Spleen (tissue), 13 donors: ENCODE data around the gene ACTRT1. TPM values are rescaled to one million over a fixed set of nuclear protein-coding genes. Genes with fewer than 3 reads are reported as not detected.

Experiments
- DNase-seq: peaks from one replicate; pipeline ENCODE4 v3.0.0-alpha.2; 2020
- H3K27ac ChIP-seq, 8 donors: fragments of 200-600 bp; sonication (generic) in 7 of 8; 1 replicate in 4 of 8; 2 replicates in 4 of 8; pipeline versions ENCODE4 v1.5.0 to v1.8.0; 2016 to 2021; ENCODE audit warnings: inconsistent platforms in 4 of 8, mild to moderate bottlenecking in 4 of 8, moderate library complexity in 1 of 8
- H3K27me3 ChIP-seq, 7 donors: fragments of 200-600 bp; sonication (generic) in 6 of 7; replicated peaks in 1 of 7; 1 replicate in 4 of 7; 2 replicates in 3 of 7; pipeline versions ENCODE4 v1.5.0 to v1.8.0; 2016 to 2021; ENCODE audit warnings: inconsistent platforms in 3 of 7, mild to moderate bottlenecking in 1 of 7
- H3K36me3 ChIP-seq, 6 donors: fragments of 200-600 bp; sonication (generic) in 5 of 6; 1 replicate in 4 of 6; 2 replicates in 2 of 6; pipeline versions ENCODE4 v1.5.0 to v1.8.0; 2016 to 2021; ENCODE audit warnings: inconsistent platforms in 2 of 6
- H3K4me1 ChIP-seq, 6 donors: fragments of 200-600 bp; sonication (generic) in 5 of 6; 1 replicate in 3 of 6; 2 replicates in 3 of 6; pipeline versions ENCODE4 v1.5.0 to v1.8.0; 2016 to 2021; ENCODE audit warnings: inconsistent platforms in 3 of 6
- H3K4me3 ChIP-seq, 8 donors: fragments of 200-600 bp; sonication (generic) in 7 of 8; 1 replicate in 4 of 8; 2 replicates in 4 of 8; pipeline versions ENCODE4 v1.5.0 to v1.8.0; 2016 to 2021; ENCODE audit warnings: inconsistent platforms in 4 of 8, mild to moderate bottlenecking in 4 of 8, moderate library complexity in 2 of 8
- H3K9me3 ChIP-seq, 8 donors: fragments of 200-600 bp; sonication (generic) in 7 of 8; 1 replicate in 4 of 8; 2 replicates in 4 of 8; pipeline versions ENCODE4 v1.5.0 to v1.8.0; 2016 to 2021; ENCODE audit warnings: inconsistent platforms in 4 of 8
- POLR2A ChIP-seq, 3 donors: fragments of 450-650 bp; IDR thresholded peaks; one replicate each; pipeline ENCODE4 v1.5.1; 2017; ENCODE audit warnings: antibody characterized with exemption in 3 of 3, mild to moderate bottlenecking in 1 of 3
- POLR2AphosphoS5 ChIP-seq, 3 donors: sonication (generic); formaldehyde crosslinking; IDR thresholded peaks; one replicate each; pipeline ENCODE4 v1.5.1; 2017; ENCODE audit warnings: antibody characterized with exemption in 3 of 3
- WGBS, 5 donors: extraction: QIAGEN DNeasy Blood & Tissue Kit in 3 of 5; methylation state at CpG; one replicate each; pipeline versions ENCODE4 v1.1.5 to v1.1.7; 2013 to 2018; 5-methylcytosine and 5-hydroxymethylcytosine counted together
- intact Hi-C: fragments of 100-400 bp; cut with DNase I; formaldehyde crosslinking; loops from one replicate; pipeline ENCODE4 v1.15.0; 2023; ENCODE audit warnings: low total_unique reads
- long read RNA-seq, 2 donors: transcript quantifications; one replicate each; lab custom pipeline, GENCODE V29; 2026
- polyA plus RNA-seq, 3 donors: library from polyadenylated mRNA; stranded (reverse); fragments of 200-250 nt; gene quantifications; one replicate each; pipeline ENCODE4 v1.2.1, GENCODE V29; 2013
- total RNA-seq, 7 donors: library from RNA; depleted of rRNA in 3 of 7; stranded (reverse); fragments of >200 nt in 3 of 7; fragmentation: NEBNext Ultra II Directional in 4 of 7; extraction: Animal tissue kit (Norgen Biotek cat#: 25700) in 4 of 7; gene quantifications; one replicate each; pipeline versions ENCODE4 v1.1.0 to v1.2.1, GENCODE V29; 2016 to 2021
- TF ChIP-seq, protein P1 (sequence below), 11 experiments: fragments of 200-600 bp in 7 of 11; fragments of 450-650 bp in 4 of 11; sonication (generic) in 4 of 11; IDR thresholded peaks in 8 of 11; conservative IDR thresholded peaks in 3 of 11; 1 replicate in 7 of 11; 2 replicates in 4 of 11; pipeline versions ENCODE4 v1.4.0 to v1.8.0; 2016 to 2021; ENCODE audit warnings: antibody characterized with exemption in 11 of 11, inconsistent platforms in 4 of 11, mild to moderate bottlenecking in 1 of 11
- donor health status: healthy with polysubstance abuse.
- donor health status: DM: no; HTN: no; CAD: no; lungs with moderate emphysema.
- donor health status: DM: no; HTN: no; CAD: no.
- donor health status: Bipolar disorder and iron deficiency.
- donor health status: healthy.
- donor health status: DM: no; HTN: no; CAD: no.
- donor health status: DM: yes; HTN: yes; CAD: no.

The ACTRT1 gene
- total RNA-seq (not detected), polyA plus RNA-seq (not detected)
- long read RNA-seq, donor 1: 0 reads
- long read RNA-seq, donor 2: 0 reads

DNA sequence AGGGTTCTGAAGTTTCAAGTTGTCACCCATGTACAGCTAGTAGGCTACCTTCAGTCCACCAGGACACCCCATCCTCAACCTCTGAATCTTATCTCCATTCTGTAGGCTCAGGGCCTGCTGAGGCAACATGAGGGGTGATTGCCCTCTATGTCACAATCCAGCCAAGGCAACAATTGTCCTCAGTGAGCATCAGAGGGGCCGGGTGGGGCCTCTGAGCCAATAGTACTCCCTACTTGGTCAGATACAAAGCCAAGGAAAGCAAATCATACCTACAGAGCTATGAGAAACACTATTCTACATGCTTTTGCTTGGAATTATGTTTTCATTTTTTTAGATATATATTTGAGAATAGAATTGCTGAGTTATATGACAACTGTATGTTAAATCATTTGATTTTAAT lies at the start of gene ACTRT1:
Gene ACTRT1, minus strand, starts transcription at position 101 of the 400 bp plus-strand sequence. CDS start 197 bp downstream, outside the sequence.
- no peak within 1 kb of the TSS for H3K4me3 ChIP-seq
- H3K27ac ChIP-seq: no peak within 1 kb of the TSS
- no peaks in the 10 kb centered on the region for H3K4me1 ChIP-seq
- H3K36me3 ChIP-seq: no peaks in the 10 kb centered on the region
- intact Hi-C loops: no loop called here
- no peaks in the 10 kb centered on the region for H3K27me3 ChIP-seq
- WGBS, 5 donors: 25 to 74% (median 43%) methylated on average over 1 of the region's 1 CpG
- TF ChIP-seq POLR2AphosphoS5 (IDR thresholded peaks at IDR 0.05): no peak
- TF ChIP-seq POLR2A (IDR thresholded peaks at IDR 0.05): no peak
- TF ChIP-seq, protein P1, sequence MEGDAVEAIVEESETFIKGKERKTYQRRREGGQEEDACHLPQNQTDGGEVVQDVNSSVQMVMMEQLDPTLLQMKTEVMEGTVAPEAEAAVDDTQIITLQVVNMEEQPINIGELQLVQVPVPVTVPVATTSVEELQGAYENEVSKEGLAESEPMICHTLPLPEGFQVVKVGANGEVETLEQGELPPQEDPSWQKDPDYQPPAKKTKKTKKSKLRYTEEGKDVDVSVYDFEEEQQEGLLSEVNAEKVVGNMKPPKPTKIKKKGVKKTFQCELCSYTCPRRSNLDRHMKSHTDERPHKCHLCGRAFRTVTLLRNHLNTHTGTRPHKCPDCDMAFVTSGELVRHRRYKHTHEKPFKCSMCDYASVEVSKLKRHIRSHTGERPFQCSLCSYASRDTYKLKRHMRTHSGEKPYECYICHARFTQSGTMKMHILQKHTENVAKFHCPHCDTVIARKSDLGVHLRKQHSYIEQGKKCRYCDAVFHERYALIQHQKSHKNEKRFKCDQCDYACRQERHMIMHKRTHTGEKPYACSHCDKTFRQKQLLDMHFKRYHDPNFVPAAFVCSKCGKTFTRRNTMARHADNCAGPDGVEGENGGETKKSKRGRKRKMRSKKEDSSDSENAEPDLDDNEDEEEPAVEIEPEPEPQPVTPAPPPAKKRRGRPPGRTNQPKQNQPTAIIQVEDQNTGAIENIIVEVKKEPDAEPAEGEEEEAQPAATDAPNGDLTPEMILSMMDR (IDR thresholded peaks at IDR 0.05 in 8 of 11, conservative IDR thresholded peaks at IDR 0.05 in 3 of 11): no peak
- H3K9me3 ChIP-seq: peaks cover 0 to 6% (median 0%) of the 10 kb centered on the region in 8 donors
- no peak for DNase-seq

DNA sequence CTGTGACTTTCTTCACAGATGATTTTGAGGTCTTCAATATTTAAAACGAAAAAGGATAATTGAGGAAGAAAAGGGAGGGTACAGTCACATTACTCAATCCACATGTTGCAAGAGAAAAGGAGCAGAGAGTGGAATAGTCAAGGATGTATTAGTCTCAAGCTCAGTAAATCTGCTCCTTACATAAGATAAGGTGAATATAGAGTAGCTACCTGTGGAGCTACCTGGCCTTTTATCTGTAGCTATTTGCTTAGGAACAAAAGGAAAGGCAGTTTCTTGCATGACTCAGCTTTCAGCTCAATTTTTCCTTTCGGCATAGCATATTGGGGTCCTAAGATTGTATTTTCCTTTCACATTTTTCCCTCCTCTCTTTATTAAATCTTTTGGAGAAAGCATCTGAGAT lies 26.3 kb upstream of the ACTRT1 start:
- Histone ChIP-seq H3K27ac (no peak overlapping the region), H3K9me3 (no peaks in the 10 kb centered on the region), H3K36me3 (no peaks in the 10 kb centered on the region), H3K27me3 (no peaks in the 10 kb centered on the region), H3K4me3 (no peak overlapping the region), H3K4me1 (no peaks in the 10 kb centered on the region)
- TF ChIP-seq, protein P1 (IDR thresholded peaks at IDR 0.05 in 8 of 11, conservative IDR thresholded peaks at IDR 0.05 in 3 of 11): no peak
- TF ChIP-seq POLR2A (IDR thresholded peaks at IDR 0.05) (no peak), POLR2AphosphoS5 (IDR thresholded peaks at IDR 0.05) (no peak)
- intact Hi-C loops: no loop called here
- 50 to 87% (median 62%) methylated on average over 2 of the region's 2 CpGs for WGBS, 5 donors
- DNase-seq: no peak

DNA sequence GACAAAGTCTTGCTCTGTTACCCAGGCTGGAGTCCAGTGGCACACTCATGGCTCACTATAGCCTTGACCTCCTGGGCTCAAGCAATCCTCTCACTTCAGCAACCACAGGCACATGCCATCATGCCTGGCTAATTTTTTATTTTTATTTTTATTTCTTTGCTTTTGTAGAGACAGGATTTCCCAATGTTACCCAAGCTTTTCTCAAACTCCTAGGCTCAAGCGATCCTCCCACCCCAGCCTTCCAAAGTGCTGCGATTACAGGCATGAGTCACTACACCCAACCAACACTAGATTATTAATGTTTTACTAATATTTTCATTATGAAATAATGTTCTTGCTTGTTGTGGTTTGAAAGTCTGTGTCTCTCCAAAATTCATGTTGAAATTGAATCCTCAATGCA lies 5.2 kb upstream of the ACTRT1 start:
- Histone ChIP-seq H3K27ac (no peak overlapping the region), H3K27me3 (no peaks in the 10 kb centered on the region), H3K36me3 (no peaks in the 10 kb centered on the region), H3K4me1 (no peaks in the 10 kb centered on the region), H3K9me3 (peaks cover 0 to 6% (median 0%) of the 10 kb centered on the region in 8 donors), H3K4me3 (no peak overlapping the region)
- TF ChIP-seq POLR2A (IDR thresholded peaks at IDR 0.05) (no peak), POLR2AphosphoS5 (IDR thresholded peaks at IDR 0.05) (no peak)
- TF ChIP-seq, protein P1 (IDR thresholded peaks at IDR 0.05 in 8 of 11, conservative IDR thresholded peaks at IDR 0.05 in 3 of 11): no peak
- WGBS, 5 donors: 93 to 100% (median 96%) methylated on average over 2 of the region's 2 CpGs
- DNase-seq: no peak
- intact Hi-C loops: no loop called here

DNA sequence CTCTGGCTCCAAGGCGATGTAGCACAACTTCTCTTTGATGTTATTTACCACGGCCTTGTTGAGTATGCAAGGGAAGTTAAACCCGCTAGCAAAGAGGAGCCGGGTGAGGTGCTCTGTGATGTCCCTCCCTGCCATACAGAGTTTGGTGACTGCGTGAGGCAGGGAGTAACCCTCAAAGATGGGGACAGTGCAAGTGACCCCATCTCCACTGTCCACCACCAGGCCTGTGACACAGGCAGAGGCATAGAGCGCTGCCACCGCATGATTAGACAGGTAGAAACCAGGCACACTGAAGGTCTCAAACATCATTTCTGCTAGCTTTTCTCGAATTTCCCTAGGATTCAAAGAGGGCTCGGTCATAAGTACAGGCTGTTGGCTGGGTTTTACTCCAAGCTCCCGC lies 677 bp downstream of the ACTRT1 start:
- Histone ChIP-seq H3K4me1 (no peaks in the 10 kb centered on the region), H3K9me3 (peaks cover 0 to 6% (median 0%) of the 10 kb centered on the region in 8 donors), H3K27me3 (no peaks in the 10 kb centered on the region), H3K4me3 (no peak overlapping the region), H3K36me3 (no peaks in the 10 kb centered on the region), H3K27ac (no peak overlapping the region)
- TF ChIP-seq, protein P1 (IDR thresholded peaks at IDR 0.05 in 8 of 11, conservative IDR thresholded peaks at IDR 0.05 in 3 of 11): no peak
- TF ChIP-seq POLR2AphosphoS5 (IDR thresholded peaks at IDR 0.05) (no peak), POLR2A (IDR thresholded peaks at IDR 0.05) (no peak)
- intact Hi-C loops: no loop called here
- 69 to 90% (median 81%) methylated on average over 3 to 10 of the region's 10 CpGs for WGBS, 5 donors
- no peak for DNase-seq
